Measurements from ENCODE around the gene RCAN1.

Gene RCAN1

DNA sequence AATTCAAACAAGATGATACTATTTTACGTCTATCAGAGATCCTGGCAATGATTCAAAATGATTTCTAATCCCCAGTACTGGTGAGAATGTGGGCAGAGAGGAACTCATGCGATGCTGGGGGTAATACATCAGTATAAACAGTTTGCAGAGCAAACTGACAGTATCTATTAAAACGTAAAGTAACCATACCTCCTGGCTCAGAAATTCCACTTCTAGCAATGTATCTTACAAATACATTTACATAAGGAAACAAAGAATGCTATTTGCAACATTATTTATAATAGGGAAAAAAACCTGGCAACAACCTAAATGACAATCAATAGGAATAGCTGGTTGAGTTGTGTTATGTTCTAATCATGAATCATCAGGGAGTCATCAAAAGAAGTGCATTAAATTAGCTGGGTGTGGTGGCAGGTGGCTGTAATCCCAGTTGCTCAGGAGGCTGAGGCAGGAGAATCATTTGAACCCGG is 15.9 kb downstream of the RCAN1 start:
- no peak for DNase-seq (ENCODE audit: low read depth in 2 of 2)

DNA sequence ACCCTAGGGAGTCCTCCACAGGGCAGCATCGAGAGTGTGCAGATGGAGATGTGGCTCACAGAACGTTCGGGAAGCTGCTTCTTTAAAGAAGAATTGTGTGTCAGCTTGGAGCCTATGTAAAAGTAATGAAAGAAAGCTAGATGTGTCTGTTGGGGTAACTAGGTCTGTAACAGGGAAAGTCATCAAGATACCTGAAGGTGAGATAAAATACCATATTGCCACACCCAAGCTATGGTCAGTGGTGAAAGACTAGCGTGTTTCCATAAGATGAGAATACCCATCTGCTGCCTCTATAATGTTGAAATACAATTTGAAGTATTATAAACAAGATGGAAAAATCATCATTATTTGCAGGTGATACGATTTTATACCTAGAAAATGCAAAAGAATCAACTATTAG is 17.5 kb downstream of the RCAN1 start:
- no peak for DNase-seq (ENCODE audit: low read depth in 2 of 2)

DNA sequence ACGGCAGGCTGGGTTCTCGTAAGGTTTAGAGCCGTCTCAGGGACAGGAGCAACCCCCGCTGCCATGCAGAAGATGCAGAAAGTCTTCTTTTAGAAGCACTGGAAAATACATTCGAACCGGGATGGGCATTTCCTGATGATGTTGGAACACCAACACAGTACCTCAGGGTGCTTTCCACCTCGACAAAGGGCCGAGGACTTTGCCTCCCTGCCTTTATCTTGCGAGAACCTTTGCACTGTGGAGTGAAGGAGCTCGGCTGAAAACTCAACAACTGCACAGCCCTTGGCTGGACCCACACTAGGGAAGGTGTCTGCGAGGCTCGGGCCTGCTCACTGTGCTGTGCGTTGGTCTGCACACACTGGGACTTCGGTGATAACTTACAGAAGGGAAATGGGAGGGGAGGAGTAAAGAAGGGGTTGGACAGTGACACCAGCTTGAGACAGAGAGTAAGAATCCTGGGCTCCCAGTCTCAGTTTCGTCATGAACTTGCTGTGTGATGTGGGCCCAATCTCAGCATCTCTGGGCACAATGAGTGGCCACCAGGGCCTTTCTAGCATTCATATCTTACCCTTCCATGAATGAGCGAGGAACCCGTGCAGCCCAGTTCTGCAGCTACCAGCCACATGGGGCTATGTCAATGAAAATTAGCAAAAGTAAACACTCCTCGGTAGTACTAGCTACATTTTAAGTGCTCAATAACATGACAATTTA is 18.2 kb downstream of the RCAN1 start:
- DNase-seq (ENCODE audit: low read depth in 2 of 2) = no peak

DNA sequence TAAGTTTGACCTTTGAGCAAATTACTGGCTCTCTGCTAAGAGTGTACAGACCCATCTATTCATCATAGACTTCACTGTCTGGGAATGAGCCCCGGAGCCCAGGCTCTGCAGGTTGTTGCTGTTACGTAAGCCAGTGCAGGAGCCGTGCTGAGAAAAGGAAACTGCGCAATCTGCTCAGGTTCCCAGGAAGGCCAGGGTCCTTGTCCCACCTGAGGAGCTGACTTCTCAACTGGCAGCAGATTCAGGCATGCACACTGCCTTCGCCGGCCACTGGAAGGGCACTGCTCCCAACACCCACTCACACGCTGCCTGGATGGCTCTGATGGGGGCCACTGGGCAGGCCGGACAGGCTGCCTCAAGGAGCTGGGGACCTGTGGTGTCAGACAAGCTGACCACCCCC is 19.5 kb downstream of the RCAN1 start:
- DNase-seq (ENCODE audit: low read depth in 2 of 2) = no peak

GRCh38 chr21:34594566-34595234 is 20.2 kb downstream of the RCAN1 start:
- no peak for DNase-seq (ENCODE audit: low read depth in 2 of 2)

- DNase-seq (ENCODE audit: low read depth in 2 of 2) = no peak
Observed at GRCh38 chr21:34593954-34594531, 20.9 kb downstream of the RCAN1 start.

DNA sequence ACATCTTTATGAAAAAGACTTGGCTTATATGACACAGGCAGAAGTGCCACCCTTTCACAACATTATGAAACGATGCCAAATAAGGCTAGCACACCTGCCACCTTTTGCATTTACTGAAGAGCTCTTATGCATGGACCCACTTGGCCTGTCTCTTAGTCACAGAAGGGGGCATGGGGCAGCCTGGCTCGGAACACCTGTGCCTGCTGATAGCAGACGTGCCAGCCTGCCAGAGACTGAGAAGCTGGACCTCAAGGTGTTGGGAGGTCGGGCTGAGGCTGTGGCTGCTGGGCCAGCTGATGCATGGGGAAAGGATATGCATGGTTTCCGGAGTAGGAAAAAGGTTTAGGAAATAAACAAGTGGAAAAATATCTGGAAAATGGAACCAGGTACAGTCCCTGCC is 21.5 kb downstream of the RCAN1 start:
- no peak for DNase-seq (ENCODE audit: low read depth in 2 of 2)

DNA sequence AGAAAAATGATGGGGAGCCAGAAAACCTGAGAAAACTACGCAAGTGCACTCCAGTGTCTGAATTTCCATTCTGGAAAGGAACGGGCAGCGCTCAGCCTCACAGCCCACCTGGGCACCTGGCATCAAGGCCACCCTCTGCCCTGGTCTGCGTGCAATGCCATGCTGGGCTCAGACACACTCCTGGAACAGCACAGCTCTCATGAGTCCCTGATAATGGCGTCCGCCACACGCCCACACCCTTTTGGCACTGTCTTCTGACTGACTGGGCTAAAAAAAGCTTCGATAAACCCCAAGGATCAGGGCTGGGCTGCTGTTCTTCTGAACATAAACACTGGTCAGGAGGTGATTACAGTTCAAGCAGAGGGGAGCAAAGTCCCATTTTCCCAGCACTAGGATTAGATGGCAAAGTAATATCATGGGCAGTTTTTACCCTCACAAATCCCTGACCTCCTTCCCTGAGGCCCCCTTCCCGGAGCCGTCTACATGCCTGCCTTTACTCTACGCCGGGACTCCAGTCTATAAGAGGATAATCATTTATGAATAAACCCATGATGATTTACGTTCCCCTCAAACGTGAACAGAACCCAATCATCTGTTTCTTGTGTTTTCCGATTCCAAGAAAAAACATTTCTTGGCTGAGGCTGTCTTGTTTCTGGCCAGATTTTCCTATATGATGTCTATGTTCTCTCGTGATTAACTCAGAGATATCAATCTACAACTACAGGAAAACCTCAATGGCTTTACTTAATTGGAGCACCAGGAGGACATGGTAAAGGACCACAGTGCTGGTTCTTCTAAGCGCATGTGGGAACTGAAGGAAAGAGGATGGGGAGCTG is 22.6 kb downstream of the RCAN1 start:
- no peak for DNase-seq (ENCODE audit: low read depth in 2 of 2)

DNA sequence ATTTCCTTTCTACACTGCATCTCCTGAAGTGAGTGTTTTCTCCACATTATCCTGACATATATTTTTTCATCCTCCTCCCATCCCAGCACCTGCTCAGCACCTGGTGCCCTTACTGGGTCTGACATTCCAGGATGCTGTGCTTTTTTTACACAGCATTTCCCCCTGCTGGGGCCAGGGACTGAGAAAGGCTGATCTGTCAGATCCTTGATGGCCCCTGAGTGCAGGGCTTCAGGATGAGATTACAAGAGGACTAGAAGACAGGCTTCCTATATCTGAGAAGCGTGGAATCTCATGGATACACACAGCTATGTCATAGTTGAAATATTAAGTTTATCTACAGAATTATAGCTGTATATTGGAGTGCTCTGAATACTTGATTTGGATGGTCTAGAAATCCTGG is 24.4 kb downstream of the RCAN1 start:
- DNase-seq (ENCODE audit: low read depth in 2 of 2) = no peak

- no peak for DNase-seq (ENCODE audit: low read depth in 2 of 2)
Observed at GRCh38 chr21:34589511-34590282, 25.2 kb downstream of the RCAN1 start.

DNA sequence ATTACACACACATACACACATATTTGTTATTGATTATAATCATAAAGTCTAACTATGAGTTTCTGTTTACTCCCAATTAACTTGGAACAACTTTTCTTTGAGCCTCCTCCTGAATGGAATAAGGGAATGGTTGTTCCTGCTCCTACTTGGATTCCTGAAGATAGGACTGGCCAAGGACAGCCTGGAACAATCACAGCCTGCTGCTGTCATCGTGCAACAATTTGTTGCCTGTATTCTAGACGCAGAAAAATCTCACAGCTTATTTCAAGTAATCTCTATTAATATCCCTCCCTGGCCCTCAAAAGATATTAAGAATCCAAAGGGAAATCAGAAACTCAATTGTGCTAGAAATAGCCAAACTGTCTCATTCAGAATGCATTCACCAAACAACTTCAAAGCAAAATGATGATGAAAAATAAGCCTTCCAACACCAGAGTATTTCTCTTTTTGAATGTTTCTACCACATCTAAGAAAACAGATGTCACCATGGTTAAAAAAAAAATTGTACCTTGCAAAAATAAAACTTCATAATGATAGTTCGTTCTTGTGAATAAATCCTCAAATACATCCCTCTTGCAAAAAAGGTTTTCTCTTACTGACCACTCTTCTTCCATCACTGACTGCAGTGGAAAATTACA is 30.9 kb downstream of the RCAN1 start:
- no peak for DNase-seq (ENCODE audit: low read depth in 2 of 2)

GRCh38 chr21:34582506-34583150 is 32.3 kb downstream of the RCAN1 start:
- DNase-seq (ENCODE audit: low read depth in 2 of 2) = no peak

- no peak for DNase-seq (ENCODE audit: low read depth in 2 of 2)
Observed at GRCh38 chr21:34580181-34580700, 34.7 kb downstream of the RCAN1 start.

- no peak for DNase-seq (ENCODE audit: low read depth in 2 of 2)
Observed at GRCh38 chr21:34579411-34579810, 35.5 kb downstream of the RCAN1 start.

DNA sequence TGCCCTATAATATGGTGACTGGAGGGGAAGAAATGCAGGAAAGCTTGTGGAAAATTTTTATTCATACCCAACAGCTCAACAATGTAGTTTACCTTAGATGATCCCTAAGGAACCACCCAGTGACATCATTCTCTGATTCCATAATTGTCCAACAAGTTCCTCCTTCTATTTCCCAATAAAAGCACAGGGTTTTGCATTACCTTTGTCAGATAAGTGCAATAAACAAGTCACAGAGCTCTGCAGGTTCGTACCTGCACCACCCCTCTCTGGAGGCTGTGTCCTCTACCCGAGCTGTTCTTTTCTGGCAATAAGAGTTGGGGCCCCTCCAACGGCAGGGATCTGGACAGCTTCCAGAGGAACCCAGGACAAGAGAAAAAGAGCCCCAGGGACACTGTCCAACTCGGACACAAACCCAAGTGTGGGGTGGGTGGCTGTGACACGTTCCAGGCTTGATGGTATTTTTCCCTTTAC is 38.8 kb downstream of the RCAN1 start:
- DNase-seq (ENCODE audit: low read depth in 2 of 2) = no peak

DNA sequence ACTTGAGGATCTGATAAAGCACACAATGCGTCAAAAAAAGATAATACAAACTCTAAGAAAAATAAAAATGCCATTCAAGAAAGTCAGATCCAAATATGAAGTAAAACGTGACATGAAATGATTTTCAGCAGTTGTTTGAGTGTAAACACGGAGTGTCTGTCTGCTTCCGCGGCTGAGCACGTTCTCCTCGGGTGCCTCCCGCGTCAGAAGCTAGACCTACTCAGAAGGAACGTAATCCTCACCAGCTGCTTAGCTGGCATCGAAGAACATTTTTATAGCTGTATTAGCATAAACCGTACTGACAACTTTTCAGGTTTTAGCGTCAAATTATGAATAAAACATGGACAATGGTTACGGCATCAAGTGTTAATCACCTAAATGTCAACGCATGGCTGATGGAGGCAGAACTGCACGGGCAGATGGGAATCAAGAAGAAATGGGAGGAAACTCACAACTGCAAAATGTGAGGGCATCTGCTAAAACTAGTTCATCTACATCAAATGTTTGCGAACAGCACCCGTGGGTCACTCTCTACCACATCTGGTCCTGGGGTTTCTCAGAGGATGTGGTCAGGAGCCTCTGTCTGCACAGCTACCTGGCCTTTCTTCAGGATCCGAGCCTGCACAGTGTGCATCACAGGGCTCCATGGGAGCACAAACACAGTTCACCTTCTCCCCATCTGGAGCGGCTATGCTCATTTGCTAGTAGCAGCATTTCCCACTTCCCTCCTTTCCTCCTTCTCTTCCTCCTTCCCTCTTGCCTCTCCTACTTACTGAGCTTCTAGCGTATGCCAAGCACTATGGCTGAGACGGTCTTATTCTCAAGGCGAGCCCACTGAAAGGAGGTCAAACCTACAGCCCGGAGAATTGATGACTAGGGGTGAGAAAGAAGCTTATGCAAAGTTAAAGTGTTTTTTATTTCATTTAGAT is 40.0 kb downstream of the RCAN1 start:
- no peak for DNase-seq (ENCODE audit: low read depth in 2 of 2)

DNA sequence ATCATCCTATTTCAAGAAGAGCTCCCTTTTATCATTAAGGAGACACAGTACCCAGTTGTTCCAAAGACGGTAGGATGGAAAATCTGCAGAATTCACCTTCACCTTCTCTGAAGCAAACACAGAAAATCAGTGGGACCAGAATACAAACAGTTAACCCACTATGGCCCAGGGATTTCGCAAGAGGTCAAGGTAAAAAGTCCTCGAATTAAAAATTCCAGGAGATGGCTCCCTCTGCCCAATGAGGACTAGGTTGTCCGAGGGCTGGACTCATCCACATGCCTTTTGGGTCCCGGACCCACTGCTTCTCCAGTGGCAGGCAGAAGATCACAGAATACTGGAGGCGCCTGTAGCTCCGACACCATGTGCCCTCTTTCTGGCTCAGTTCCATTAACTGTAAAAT is 42.9 kb downstream of the RCAN1 start:
- no peak for DNase-seq (ENCODE audit: low read depth in 2 of 2)

DNA sequence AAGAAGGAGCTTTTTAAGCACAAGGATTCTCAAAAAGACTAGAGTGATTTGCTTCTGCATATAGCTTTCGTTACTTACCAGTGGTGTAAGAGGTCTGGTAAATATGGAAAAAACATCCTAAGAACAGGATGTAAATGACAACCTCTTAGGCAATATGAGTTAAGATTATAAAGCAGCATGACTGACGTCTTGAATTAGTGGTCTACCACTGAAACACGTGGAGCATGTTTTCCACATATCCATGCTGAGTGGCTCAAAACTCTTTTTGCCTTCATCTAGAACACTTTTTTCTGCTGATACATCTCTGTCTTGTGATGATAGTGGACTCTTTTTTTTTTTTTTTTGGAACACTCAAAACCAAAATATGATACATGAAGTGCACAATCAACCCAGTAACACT is 44.6 kb downstream of the RCAN1 start:
- DNase-seq (ENCODE audit: low read depth in 2 of 2) = no peak

GRCh38 chr21:34569381-34569979 is 45.4 kb downstream of the RCAN1 start:
- DNase-seq (ENCODE audit: low read depth in 2 of 2) = no peak

Measured in stimulated activated CD8-positive, alpha-beta memory T cell treated with anti-CD3 and anti-CD28 coated beads, Interleukin-7, amount 100 ng/mL, for 4 hours (primary cell).